ENCODE results near the gene DAZAP1.
"Not testable (repeated sequence)": the region's sequence is repeated elsewhere in the genome, so short reads cannot be mapped to it uniquely, and the experiment has no call there.

Gene DAZAP1

DNA sequence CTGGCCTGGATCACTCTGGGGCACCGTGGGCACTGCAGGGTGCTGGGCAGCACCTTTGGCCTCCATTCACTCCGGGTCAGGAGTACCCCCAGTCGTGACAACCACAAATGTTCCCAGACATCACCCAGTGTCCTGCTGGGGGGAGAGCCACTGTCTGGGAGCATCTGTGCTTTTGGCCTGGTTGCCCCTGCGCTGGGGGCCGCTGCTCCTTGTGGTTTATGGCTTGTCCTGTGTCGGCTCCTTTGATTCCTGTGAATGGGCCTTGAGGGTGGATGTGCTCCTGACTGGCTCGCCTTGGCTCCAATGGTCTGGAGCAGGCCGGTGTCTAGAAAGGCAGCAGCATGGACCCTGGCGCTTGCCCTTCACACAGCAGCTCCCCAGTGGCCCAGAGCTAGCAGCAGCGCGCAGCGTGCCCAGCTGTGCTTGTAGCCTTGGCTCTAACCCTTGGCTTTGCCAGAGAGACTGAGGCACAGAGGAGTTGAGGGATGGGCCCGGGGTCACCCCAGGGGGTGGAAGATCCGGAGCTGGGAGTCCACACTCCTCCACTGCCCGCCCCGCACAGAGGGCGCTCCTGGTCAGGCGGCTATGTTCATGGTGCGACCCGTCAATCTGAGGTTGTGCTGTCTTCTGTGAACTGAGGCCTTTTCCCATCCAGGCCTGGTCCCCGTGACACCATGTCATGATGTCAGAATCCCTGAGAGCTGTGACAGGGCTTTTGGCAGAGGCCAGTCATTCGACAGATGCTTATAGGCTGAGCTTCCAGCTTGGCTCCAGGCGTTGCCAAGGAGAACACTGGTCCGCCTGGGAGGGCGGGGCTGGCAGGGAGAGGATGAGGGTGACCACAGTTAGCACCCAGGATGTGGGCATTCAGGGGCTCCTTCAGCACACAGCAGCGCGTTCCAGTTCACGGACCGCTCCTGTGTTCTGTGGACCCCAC lies 4.1 kb downstream of the DAZAP1 start:
- DNase-seq, result no peak

DNA sequence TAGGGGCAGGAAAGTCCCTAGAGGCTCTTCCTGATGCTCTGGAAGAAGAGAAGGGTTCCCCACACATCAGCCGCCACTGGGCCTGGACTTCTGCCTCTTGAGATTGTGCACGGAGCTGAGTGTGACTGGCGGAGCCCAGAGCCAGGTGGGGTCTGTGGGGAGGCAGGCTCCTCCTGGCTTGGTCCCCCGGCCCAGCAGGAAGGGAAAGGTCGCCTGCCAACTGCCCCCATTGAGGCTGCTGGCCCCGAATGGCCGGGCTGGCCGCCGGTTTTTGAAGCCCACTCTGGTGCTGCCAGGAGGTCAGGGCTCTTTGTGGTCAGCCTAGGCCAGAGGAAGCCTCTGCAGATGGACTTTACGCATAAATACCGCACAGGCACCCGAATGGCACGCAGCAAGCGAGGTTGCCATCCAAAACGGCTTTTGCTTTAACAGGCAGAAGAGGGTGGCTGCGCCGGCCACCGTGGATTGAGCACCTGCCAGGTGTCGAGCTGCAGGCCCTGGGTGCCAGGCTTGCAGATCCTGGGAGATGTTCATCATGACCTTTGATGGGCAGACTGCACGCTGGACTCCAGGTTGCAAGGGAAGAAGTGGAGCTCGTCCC lies 5.0 kb downstream of the DAZAP1 start:
- DNase-seq, result no peak

DNA sequence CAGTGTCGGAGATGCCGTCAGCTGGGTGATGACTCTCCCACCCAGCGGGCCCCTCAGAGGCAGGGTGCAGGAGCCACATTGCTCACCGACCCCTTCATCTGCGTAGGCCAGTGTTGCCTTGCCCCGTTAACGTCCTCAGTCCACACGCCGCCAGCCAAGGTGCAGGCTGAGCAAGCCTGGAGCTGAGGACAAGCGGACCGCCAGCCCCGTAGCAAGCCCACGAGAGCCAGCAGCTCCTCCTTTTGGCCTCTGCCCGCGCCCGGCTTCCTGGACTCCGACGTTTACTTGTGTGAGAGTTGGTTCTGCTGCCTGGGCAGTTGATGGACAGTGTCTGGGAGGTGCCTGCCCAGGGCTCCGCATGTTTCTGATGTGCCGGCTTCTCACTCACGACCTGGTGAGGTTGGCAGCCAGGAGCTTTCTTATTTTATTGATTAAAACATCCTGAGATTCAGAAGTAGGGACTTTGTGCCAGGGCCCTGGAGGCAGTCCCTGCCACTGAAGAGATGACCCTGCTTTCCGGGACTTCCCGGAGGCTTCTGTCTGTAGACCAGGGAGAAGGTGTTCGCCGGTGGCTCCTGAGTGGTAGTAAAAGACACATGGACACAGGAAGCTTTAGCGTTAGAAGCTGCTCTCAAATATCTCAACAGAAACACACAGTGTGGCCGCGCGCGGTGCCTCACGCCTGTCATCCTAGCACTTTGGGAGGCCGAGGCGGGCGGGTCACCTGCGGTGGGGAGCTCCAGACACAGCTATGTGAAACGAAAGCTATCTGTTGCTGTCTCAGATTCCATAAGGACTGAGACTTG lies 5.8 kb downstream of the DAZAP1 start:
- DNase-seq, result no peak

DNA sequence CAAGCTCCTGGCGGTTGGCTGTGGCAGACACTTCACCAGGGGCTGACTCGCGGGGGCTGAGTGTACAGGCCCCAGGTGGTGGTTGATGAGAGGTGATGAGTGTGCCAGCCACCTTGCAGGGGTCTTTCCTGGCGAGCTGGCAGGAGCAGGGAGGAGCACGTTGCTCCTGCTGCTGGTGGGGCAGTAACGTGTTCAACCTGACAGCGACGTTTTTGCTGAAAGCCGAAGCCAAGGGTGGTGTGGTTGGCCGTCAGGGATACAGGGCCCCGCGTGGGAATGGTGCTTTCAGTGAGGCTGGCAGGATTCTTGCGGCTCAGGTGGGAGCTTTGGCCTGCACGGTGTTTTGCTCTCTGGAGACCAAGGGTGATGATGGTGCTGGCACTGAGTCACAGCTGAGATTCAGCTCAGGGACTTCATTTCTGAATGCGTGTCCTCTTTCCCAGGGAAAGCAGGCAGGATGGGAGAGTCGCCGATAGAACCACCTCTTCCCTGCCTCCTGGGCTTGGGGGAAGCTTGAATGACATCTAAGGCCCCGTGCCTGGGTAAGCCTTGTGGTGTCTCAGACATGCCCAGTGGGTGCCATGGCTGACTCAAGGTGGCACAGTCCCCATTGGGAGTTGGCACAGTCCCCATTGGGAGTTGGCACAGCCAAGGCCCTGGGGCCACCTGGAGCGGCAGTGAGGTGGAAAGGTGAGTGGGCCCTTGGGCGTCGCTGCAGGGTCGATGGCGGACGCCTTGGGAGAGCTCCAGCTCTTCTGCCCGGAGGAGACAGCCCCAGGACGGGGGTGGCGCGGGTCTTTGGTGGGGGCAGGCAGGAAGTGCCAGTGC lies 8.8 kb downstream of the DAZAP1 start:
- no peak for DNase-seq

DNA sequence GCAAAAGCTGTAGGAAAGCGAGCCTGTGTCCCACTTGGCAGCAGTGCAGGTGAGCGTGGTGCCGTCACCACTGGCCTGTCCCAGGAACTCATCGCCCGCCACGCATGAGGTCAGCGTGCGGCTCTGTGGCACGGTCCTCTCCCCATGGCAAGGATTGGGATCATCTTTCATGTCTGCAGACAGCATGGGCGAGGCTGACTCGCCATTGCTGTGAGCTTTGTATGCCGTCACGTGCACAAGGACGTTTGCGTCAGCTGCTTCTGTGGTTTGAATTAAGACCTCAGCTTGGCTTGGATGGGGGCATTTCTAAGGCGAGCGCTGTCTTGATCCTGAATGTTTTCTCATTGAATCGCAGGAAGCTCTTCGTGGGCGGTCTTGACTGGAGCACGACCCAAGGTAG lies 9.8 kb downstream of the DAZAP1 start:
- no peak for DNase-seq

DNA sequence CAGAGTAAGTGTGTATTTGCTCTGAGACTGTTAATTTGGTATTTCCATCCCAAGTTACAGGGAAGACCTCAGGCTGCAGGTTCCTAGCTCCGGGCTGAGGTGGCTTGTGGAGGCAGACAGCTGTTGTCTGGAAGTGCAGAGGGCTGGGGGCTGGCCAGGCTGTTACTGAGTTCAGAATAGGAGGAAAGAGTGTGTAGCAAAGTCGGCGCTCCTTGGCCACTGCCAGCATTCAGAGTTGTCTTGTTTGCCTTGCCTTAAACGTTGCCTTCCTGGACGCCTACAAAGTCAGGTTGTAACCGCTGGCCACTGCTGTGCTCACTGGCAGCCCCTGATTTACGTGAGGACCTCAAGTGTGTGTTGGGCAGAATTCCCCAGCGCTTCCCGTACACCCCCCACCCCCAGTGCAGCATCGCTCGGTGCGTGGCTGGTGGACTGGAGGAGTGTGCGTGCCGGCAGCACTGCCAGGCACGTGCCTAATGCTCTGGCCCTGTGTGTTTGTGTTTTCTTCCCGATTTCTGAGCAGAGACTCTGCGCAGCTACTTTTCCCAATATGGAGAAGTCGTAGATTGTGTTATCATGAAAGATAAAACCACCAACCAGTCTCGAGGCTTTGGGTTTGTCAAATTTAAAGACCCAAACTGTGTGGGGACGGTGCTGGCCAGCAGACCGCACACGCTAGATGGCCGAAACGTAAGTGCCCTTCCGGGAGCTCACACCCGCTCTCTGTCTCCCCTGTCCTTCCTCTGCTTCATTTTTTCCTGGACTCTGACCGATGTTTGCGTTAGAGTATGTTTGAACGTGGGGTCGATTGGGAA lies 10.5 kb downstream of the DAZAP1 start:
- DNase-seq, result no peak

DNA sequence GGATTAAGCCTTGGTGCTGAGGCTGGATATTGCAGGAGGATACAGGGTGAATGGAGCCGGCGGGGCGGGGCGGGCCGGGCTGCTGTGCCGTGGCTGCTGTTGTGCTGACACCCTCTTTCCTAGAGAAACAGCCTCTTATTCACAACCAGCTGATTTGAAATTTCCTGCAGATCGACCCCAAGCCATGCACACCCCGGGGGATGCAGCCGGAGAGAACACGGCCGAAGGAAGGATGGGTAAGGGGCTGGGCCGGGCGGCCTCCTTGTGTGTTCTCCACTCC lies 11.1 kb downstream of the DAZAP1 start:
- DNase-seq, result no peak

DNA sequence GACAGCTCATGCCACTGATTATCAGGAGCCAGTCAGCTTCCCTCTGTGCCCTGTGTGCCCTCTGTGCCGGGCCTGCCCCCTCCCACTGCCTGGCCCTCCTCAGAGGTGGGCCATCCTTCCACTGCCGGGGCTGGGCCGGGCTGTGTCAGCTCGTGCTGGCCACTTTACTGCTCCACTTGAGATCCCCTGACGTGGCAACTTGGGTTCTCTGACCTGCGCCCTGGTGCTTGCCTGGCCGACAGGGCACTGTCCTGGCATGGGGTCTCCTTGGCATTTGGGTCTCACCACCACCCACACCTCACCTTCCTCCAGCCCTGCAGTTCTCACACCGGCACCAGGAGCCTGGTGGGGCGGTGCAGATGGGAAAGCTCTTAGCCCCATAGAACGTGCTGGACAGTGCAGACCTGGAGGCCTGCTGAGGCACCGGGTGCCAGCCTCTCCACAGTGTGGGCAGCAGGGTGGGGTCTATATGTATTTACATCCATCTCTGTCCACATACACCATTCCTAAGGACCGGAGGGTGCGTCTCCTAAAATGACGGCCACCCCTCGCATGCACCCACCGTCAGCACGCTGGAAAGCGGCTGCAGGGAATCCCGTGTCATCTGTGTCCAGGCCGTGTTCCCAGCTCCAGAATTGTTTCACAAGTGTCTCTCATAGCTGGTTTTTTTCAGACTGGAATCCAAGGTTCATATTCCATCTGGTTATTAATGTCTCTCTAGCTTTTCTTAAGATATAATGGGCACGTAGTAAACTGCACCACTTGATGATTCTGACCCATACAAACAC lies 11.8 kb downstream of the DAZAP1 start:
- no peak for DNase-seq

DNA sequence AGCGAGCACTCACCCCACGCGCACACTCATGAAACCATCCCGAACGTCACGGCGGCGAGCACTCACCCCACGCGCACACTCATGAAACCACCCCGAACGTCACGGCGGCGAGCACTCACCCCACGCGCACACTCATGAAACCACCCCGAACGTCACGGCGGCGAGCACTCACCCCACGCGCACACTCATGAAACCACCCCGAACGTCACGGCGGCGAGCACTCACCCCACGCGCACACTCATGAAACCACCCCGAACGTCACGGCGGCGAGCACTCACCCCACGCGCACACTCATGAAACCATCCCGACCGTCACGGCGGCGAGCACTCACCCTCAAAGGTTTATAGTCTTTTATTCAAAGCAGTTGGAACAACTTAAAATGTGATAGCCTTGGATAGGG lies 12.7 kb downstream of the DAZAP1 start:
- not testable (repeated sequence) for DNase-seq

DNA sequence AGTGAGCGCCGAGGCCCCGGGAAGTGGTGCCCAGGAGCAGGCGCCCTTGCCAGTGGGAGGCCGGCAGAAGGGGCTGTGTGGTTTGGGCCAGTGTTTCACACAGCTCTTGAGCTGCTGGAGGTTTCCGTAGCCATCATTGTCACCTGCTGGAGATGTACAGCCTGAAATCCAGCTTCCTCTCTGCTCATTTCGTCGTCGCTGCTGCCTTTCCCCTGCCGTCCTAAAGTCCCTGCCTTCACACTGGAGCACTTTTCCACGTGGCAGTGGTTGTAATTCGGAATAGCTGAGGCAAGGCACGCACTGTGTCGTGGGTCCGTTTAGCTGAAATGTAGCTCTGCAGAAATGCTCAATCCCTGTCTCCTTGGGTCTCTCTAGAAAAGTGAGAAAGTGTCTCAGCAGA lies 13.2 kb downstream of the DAZAP1 start:
- DNase-seq, result no peak

DNA sequence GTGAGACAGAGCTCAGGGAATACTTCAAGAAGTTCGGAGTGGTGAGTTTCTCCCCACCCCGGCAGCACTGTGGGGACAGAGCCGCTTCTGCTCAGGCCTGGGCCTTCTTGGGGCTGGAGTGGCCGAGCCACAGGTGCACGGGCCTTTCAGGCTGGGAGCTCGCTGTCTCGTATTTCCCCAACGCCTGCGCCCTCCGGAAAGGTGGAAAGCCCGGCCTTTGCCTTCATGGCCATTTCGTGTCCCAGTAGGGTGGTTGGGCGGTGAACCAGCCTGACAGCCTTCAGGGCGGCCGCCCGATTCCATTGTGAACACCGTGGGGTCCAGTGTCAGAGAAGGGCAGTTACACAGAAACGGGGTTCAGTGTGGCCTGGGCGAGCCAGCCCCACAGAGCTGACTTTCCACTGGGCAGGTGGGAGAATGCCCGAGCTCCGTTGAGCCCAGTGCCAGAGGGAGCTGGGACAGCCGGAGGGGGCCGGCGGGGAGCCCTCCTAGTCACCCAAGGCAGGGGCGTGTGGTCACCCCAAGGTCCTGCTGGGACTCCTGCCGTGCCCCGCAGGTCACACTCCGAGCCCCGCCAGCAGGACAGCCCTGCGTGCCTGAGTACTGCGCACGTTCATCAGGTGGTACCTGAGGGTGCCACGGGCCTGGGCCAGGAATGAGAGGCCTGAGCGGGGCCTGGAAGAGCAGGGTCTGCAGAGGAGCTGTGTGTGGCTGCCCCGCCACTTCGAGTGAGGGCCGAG lies 14.0 kb downstream of the DAZAP1 start:
- DNase-seq, result no peak

DNA sequence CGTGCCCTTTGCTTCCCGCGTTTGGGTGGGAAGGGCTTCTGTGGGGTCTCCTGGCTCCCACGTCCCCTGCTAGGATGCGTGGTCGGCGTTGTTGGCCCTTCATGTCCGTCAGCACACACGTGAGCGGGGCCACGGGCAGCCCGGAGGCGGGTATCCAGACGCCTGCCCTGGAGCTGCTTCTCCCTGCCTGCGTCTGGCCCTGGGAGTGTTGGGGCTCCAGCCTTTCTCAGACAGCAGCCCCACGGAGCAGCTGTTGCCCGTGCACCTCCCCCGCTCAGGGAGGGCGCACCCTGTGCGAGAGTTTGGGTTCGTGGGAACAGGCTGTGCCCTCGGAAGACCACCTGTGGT lies 14.5 kb downstream of the DAZAP1 start:
- no peak for DNase-seq

DNA sequence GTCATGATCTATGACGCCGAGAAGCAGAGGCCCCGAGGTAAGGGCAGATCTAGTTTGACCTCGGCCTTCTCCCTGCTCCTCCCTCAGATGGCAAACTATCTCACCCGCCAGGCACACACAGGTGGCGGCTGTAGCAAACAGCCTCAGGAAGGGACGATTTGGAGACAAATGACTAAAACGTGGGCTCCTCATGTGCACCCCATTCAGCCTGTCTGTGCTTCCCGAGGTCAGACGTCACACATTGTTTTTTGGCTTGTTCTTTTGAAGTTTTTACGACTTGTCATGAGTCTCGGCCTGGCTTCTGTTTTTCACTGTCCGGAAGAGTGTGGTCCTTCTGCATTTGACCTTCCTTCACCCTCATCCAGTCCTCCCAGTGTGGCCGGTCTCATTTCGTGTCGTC lies 15.0 kb downstream of the DAZAP1 start:
- no peak for DNase-seq

DNA sequence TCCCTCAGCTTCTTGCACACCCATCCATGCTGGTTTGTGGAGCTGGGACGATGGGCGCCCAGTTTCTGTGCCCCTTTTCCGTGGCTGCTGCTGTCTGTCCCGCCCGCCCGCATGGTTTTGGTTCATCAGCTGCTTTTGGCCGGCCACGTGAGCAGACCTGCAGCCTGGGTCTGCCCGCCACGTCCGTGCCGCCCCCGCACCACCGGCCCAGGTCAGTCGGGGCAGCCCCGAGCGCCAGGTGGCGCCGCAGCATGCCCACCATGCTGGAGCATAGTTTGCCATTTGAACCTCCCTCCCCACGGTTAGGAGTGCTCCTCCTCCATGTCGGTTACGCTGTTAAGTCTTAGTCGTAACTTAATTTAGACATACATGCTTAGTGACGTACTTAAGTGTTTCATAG lies 15.6 kb downstream of the DAZAP1 start:
- DNase-seq, result no peak

DNA sequence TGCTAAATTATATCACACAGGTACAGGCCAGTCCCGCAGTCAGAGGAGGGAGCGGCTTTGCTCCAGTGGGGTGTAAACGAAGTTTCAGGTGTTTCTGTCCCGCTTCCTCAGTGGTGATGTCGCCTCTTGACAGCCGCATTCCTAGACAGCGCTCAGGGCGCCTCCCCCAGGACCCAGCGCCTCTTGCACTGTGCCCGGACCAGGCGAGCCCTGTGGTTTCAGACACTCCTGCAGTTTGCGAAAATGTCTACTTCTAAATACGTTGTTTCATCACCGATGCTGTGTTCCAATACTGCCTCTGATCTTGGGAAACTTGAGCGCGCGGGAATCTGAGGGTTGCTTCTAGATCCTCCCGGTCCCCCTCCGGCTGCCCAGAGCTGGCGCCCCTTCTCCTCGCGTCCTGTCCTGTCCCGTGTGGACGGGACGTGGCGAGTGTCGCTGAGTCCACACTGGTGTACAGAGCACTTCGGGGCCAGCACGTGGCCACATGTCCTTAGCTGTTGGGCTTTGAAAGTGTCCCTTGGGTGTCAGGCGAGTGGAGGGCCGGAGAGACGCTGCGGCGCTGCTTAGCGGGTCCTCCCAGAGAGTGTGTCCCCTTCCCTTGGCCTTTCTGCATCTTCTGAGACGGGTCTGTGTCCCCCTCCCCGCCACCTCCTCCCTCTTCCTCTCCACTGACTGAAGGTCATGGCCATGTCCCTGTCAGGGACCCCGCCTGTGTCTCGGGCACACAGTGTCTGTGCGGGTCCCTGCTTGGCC lies 16.2 kb downstream of the DAZAP1 start:
- no peak for DNase-seq

DNA sequence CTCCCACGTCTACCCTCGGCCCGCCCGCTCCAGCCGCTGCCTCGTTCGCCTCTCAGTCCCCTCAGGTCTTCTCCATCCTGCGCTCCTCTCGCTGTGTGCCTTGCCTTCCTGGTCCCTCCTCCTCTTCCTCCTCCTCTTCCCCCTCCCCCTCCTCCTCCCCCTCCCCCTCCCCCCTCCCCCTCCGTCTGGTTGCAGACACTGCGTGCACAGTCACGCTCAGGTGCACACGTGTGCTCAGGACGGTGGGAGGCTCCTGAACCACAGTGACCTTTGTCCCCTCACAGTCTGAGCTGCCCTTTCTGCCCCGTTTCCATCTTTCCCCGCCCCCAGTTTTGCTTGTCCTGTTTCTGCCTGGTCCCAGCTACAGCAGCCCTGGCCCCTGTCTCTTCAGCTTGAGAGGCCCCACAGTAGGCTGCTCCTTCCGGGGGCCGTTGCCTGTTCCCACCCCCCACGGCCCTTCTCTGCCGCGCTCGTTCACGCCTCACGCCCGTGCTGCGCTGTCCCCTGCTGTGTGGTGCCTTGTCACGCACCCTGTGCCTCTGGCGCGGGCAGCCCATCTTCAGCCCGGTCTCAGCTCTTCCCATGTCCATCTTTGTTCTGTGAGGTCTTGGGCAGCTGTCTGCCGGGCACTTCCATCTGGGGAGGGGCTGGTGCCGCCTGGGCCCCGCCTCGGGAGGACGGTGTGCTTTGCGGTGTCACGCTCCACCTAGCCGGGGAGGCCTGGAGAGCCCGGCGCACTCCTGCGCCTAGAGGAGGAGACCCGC lies 17.0 kb downstream of the DAZAP1 start:
- no peak for DNase-seq

DNA sequence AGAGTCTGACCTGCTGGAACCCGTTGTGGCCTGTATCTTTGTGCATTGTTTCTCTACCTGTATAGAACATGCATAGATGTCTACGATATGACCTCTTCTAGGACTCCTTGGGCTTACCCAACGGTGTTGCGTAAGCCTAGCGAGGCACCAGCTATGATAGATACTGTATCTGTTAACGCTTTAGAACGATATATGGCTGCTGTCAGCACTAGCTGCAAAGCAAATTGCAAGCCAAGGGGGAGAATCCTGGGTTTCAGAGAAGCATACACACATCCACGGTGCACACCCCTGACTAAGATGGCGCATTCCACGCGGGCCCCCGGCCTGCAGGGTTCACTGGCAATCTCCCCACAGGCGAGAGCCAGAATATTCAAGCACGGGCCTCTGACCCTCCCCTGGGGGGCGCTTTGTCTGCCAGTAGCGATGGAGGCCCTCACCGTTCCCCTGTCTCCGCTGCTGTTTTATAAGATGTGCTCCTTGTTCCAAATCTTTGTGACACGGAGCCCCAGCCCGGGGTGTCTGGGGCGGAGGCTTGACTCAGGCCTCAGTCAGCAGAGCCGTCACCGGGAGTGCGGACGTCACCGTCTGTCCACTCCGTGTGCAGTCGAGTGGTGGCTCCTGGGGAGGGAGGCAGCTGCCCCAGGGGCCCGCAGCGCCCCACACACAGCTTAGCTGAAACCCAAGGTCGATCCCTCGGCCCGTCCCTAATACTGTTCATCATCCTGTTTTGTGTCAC lies 17.9 kb downstream of the DAZAP1 start:
- no peak for DNase-seq

DNA sequence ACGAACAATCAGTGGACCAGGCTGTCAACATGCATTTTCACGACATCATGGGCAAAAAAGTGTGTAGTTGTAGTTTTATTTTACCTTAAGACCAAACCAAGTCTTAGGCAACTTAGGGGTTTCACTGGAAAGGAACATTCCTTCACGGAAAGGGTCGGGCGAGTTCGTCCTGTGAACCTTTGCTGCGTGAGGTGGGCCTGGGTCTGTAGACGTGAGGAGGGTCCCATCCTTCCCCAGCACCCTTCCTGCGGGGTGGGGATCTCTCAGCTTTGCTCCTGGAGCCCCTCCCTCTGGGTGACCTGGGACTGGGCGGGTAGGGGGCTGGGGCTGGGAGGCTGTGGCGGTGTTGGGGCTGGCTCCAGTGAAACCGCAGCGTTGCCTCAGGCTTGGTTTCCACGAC lies 18.5 kb downstream of the DAZAP1 start:
- no peak for DNase-seq
